MM.1S (cell line): ENCODE results near the gene APCDD1L.

Source experiments
- DNase-seq: peaks from one replicate; pipeline ENCODE4 v3.0.0-alpha.2; 2015
- H2AFZ ChIP-seq: fragments of 300-600 bp; sonication (generic); 2 replicates; pipeline ENCODE4 v1.6.0; 2016; ENCODE audit warnings: antibody characterized with exemption, low read length
- H3F3A ChIP-seq: fragments of 300-600 bp; sonication (generic); 2 replicates; pipeline ENCODE4 v1.6.1; 2016; ENCODE audit warnings: mild to moderate bottlenecking, antibody characterized with exemption, low read length, moderate library complexity, mixed read lengths; ENCODE audit not compliant: insufficient read depth
- H3K27ac ChIP-seq: fragments of 300-600 bp; sonication (generic); 2 replicates; pipeline ENCODE4 v1.5.1; 2016; ENCODE audit warnings: mild to moderate bottlenecking, low read length
- H3K27me3 ChIP-seq: fragments of 300-600 bp; sonication (generic); replicated peaks from 2 replicates; pipeline ENCODE4 v1.6.0; 2016; ENCODE audit warnings: low read length; ENCODE audit not compliant: insufficient read depth
- H3K36me3 ChIP-seq: fragments of 300-600 bp; sonication (generic); replicated peaks from 2 replicates; pipeline ENCODE4 v1.6.1; 2016; ENCODE audit warnings: mild to moderate bottlenecking, low read length, mixed read lengths; ENCODE audit not compliant: insufficient read depth
- H3K4me1 ChIP-seq: fragments of 300-600 bp; sonication (generic); 2 replicates; pipeline ENCODE4 v1.6.1; 2016; ENCODE audit warnings: low read length, mixed read lengths
- H3K4me2 ChIP-seq: fragments of 300-600 bp; sonication (generic); 2 replicates; pipeline ENCODE4 v1.6.0; 2016; ENCODE audit warnings: low read depth, low read length
- H3K4me3 ChIP-seq: fragments of 300-600 bp; sonication (generic); 2 replicates; pipeline ENCODE4 v1.5.1; 2016; ENCODE audit warnings: low read length, mixed read lengths
- H3K79me2 ChIP-seq: fragments of 300-600 bp; sonication (generic); 2 replicates; pipeline ENCODE4 v1.6.1; 2016; ENCODE audit warnings: mixed run types, low read length, mixed read lengths
- H3K9ac ChIP-seq: fragments of 300-600 bp; sonication (generic); 2 replicates; pipeline ENCODE4 v1.6.1; 2016; ENCODE audit warnings: low read length, mixed read lengths
- H3K9me2 ChIP-seq: fragments of 300-600 bp; sonication (generic); replicated peaks from 2 replicates; pipeline ENCODE4 v1.6.1; 2016; ENCODE audit warnings: mild to moderate bottlenecking, low read length, mixed read lengths; ENCODE audit not compliant: insufficient read depth
- H3K9me3 ChIP-seq: fragments of 300-600 bp; sonication (generic); replicated peaks from 2 replicates; pipeline ENCODE4 v1.6.1; 2016; ENCODE audit warnings: mild to moderate bottlenecking, low read length, mixed read lengths; ENCODE audit not compliant: insufficient read depth
- H4K20me1 ChIP-seq: fragments of 300-600 bp; sonication (generic); 2 replicates; pipeline ENCODE4 v1.6.1; 2016; ENCODE audit warnings: mild to moderate bottlenecking, low read length, moderate library complexity, mixed read lengths; ENCODE audit not compliant: insufficient read depth
- CTCF ChIP-seq: fragments of 300-600 bp; sonication (generic); IDR thresholded peaks from 2 replicates; pipeline ENCODE4 v1.5.1; 2016; ENCODE audit warnings: antibody characterized with exemption, low read length, mixed read lengths
- EZH2 ChIP-seq: fragments of 300-600 bp; sonication (generic); optimal IDR thresholded peaks from 2 replicates; pipeline ENCODE3; 2017; ENCODE audit warnings: low read depth, mild to moderate bottlenecking, antibody characterized with exemption, low read length, mixed read lengths
- EZH2phosphoT487 ChIP-seq: fragments of 300-600 bp; sonication (generic); IDR thresholded peaks from 2 replicates; pipeline ENCODE4 v1.6.1; 2018; ENCODE audit warnings: antibody characterized with exemption, low read length

APCDD1L gene

GRCh38 chr20:58459058-58459750, 56.0 kb downstream of the APCDD1L start:
- no peaks in the 10 kb centered on the region for H3F3A ChIP-seq
- H3K4me3 ChIP-seq, result no peak overlapping the region
- H3K9me2 ChIP-seq, result no peaks in the 10 kb centered on the region
- H3K27me3 ChIP-seq, result no peaks in the 10 kb centered on the region
- TF ChIP-seq EZH2phosphoT487 (no peak), CTCF (no peak), EZH2 (no peak)
- no peaks in the 10 kb centered on the region for H3K79me2 ChIP-seq
- no peak for DNase-seq
- no peak overlapping the region for H3K4me2 ChIP-seq
- peaks cover 13% of the 10 kb centered on the region; the same call in 1 of the 2 replicates for H3K4me1 ChIP-seq
- H2AFZ ChIP-seq, result no peak overlapping the region
- H3K9ac ChIP-seq, result no peak overlapping the region
- no peaks in the 10 kb centered on the region for H3K9me3 ChIP-seq
- no peaks in the 10 kb centered on the region for H3K36me3 ChIP-seq
- H3K27ac ChIP-seq, result no peak overlapping the region
- H4K20me1 ChIP-seq, result no peaks in the 10 kb centered on the region

GRCh38 chr20:58458342-58459057, 56.7 kb downstream of the APCDD1L start:
- H3K79me2 ChIP-seq, result no peaks in the 10 kb centered on the region
- H4K20me1 ChIP-seq, result no peaks in the 10 kb centered on the region
- H3K27ac ChIP-seq, result no peak overlapping the region
- no peak overlapping the region for H3K9ac ChIP-seq
- no peaks in the 10 kb centered on the region for H3F3A ChIP-seq
- no peak for TF ChIP-seq EZH2phosphoT487
- no peak for TF ChIP-seq EZH2
- TF ChIP-seq CTCF, result no peak
- no peak overlapping the region for H3K4me3 ChIP-seq
- DNase-seq, result no peak
- H3K9me3 ChIP-seq, result no peaks in the 10 kb centered on the region
- peaks cover 13% of the 10 kb centered on the region; the same call in 1 of the 2 replicates for H3K4me1 ChIP-seq
- no peak overlapping the region for H2AFZ ChIP-seq
- H3K9me2 ChIP-seq, result no peaks in the 10 kb centered on the region
- H3K36me3 ChIP-seq, result no peaks in the 10 kb centered on the region
- H3K4me2 ChIP-seq, result no peak overlapping the region
- H3K27me3 ChIP-seq, result no peaks in the 10 kb centered on the region

- H3K27me3 ChIP-seq, result no peaks in the 10 kb centered on the region
- H3K9me3 ChIP-seq, result no peaks in the 10 kb centered on the region
- H3K36me3 ChIP-seq, result no peaks in the 10 kb centered on the region
- TF ChIP-seq EZH2phosphoT487, result no peak
- no peak for TF ChIP-seq EZH2
- no peak for TF ChIP-seq CTCF
- DNase-seq, result no peak
- H3K9me2 ChIP-seq, result no peaks in the 10 kb centered on the region
- no peak overlapping the region for H3K9ac ChIP-seq
- H3K4me3 ChIP-seq, result no peak overlapping the region
- 0 out of 2 replicates have a peak, but pooled peaks cover 5% of the 10 kb centered on the region for H4K20me1 ChIP-seq
- H3K79me2 ChIP-seq, result no peaks in the 10 kb centered on the region
- H2AFZ ChIP-seq, result no peak overlapping the region
- H3F3A ChIP-seq, result no peaks in the 10 kb centered on the region
- no peak overlapping the region for H3K27ac ChIP-seq
- no peak overlapping the region for H3K4me2 ChIP-seq
- H3K4me1 ChIP-seq, result peaks cover 13% of the 10 kb centered on the region; the same call in 1 of the 2 replicates
Observed at GRCh38 chr20:58457083-58457695, 58.0 kb downstream of the APCDD1L start.
